Measurements from ENCODE around the gene KIFC3.
A peak's percentile ranks its signal among the peaks of the same experiment; 100 is the strongest.

Gene KIFC3

DNA sequence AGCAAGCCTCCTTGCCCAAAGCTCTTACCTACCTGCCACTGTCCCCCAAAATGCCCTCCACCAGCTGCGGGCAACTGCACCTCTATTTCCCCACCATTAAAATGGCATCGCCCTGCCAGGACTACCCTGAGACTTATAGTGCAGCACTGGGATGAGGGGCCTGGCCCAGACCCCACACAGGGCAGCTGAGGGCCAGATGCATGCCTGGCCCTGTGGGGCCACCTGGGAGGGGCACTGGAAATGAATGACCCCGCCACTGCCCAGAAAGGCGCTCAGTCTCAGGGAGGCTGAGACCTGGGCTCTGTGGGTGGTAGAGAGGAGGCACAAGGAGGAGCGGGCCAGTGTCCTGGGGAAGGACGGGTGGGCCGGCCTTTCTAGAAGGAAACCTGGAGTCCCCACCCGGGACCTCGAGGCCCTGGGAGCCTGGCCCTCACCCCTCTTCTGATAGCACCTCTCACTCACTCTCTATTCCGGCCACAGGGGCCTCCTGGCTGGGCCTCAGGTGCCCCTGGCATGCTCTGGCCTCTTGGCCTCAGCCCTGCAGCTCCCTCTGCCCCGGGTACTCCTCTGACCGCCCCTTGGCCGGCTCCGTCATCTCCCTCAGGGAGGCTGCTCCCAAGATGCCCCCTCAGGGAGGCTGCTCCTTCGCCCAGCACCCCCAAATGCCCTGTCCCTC, 39.8 kb downstream of the KIFC3 start:
- no peak for DNase-seq

DNA sequence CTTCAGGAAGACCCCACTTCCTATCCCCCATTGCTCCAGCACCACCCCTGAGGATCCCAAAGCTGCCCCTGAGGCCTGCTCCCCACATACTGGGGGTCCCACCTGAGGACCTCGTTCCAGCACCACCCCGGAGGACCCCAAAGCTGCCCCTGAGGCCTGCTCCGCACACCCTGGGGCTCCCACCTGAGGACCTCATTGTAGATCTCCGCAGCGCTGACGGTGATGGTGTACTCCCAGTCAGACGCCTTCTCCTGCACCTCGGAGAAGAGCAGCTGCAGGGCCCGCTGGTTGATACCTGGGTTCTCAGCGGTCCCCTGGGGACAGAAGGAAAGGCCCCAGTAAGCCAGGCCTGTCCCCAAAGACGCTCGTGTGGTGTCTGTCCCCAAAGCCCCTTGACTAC, 40.3 kb downstream of the KIFC3 start:
- no peak for DNase-seq

DNA sequence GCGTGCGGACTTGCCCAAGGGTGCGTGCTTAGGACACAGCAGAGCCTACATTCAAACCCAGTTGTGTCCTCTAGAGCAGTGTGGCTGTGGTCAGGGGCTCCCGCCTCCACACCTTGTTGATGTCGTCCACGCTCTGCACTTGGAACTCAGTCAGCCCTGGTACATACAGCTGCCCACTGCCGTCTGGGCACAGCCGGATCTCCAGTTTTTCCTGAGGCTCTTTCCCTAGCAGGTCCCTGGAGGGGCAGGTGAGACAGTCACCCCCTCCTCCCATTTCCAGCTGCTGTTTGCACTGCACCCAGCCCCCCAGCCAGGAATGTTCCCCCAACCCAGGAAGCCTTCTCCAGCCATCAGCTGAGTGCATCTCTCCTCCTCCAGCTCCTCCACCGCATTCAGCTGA, 41.0 kb downstream of the KIFC3 start:
- DNase-seq: no peak

DNA sequence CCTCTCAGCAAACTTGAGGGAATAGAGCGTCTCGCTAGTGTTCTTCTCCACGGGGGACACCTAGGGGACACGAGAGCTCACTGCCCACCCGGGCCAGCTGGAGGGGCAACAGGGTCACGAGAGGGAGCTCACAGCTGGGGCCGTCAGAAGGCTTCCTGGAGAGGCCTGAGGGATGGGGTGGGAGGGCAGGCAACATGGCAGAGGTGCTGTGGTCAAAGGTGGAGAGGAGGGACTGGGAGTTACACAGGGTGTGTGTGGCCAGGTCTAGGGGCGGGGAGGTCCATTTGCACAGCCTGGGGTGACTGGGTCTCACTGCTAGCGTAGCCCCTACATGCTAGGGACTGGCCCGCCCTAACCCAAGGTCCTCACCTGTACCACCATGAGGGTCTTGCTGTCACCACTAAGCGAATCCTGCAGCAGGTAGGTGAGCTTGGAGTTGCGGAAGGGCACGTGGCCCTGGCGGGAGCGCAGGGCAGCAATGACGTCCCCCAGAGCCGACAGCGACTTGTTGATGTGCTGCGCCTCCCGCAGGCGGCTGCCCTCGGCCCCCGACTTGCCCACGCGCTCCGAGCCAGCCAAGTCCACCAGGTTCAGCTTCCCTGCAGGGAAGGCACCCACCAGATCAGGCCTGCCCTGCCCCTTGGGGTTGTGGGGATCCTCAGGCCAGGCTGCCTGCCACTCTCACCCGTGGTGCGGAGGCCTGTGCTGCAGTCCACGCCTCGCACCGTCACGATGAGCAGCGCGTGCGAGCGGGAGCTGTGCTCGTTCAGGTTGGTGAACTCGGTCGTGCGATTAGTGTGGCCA, 41.7 kb downstream of the KIFC3 start:
- no peak for DNase-seq

DNA sequence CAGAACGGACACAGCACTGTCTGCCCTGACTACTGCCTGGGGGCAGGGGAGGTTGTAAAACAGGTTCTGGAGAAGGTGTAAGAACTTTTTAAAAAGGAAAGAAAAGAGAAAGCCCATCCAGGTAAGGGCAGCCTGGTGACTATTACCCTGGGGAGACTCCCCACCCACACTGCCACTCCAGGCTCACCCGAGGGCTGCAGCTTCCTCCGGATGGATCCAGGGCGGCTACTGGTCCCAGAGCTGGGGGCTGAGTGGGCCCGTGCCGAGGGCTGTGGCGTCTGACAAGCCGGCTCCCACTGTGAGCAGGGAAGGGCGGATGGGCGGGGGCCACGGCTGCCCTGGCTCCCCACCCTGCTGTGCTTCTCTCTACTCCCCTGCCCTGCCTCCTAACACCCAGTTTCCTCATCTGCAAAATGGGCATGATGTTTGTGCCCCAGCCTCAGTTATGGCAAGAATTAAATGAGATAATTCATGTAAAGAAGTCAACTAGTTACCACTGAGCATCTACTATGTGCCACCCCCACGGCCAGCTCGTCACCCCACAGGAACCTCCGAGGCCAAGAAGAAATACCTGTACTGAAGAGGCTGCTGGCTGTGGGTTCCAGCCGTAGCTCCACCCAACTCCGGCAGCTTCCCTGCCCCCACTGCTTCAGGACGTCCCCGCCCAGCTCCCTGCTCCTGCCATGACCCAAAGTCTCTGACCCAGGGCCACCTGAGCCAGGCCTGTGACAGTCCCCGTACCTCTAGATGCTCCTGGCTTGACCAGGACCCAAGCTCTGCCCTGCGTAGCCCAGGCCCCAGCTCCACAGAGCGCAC, 42.5 kb downstream of the KIFC3 start:
- DNase-seq: no peak

DNA sequence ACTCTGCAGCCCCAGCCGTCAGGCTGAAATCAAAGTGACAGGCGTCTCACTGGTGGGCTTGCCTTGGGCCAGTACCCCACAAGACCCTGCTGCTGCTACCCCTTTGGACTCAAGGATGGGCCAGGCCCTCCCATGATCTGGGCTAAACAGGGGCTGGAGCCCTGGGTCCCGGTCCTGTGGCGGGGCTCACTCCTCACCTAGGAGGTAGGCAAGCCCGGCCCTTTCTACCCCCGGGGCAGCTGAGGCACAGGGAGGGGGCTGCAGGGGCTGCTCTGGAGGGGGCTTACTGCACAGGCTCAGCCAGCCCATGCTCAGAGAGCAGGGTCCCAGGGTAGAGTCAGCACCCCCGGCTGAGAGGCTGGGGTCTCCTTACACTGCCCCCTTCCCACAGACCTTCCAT, 43.2 kb downstream of the KIFC3 start:
- DNase-seq: no peak

DNA sequence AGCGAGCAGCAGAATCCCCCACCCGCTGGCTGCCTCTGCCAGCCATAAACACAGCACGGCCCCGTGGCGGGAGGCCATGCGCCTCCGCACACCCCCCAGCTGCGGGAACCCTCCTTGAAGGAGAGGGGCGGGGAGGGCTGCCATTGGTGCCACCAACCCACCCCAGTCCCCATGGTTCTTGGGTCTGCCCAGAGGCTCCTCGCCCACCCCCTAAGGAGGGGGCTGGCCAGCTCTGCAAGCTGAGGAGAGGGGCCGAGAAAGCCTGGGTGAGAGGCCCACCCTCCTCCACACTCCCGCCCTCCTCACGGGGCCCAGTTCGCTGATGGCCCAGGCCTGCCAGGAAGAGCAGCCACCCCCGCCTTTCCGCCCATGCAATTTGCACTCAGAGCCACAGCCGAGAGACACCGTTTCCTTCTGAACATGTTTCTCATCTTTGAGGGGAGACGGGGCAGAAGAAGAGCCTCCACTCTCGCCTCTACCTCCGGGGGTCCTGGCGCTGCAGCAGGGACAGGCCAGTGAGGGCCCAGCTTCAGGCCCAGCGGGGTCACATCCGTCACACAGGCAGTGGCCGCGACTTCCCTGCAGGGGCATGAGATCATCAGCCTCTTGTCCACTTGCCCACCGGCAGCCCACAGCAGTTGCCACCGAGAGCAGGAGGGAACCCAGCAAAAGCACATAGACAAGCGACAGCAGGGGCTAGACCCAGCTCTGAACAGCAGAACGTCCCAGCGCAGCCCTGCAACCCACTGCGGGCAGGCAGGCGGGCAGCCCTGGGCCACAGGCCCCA, 43.8 kb downstream of the KIFC3 start:
- DNase-seq: no peak

DNA sequence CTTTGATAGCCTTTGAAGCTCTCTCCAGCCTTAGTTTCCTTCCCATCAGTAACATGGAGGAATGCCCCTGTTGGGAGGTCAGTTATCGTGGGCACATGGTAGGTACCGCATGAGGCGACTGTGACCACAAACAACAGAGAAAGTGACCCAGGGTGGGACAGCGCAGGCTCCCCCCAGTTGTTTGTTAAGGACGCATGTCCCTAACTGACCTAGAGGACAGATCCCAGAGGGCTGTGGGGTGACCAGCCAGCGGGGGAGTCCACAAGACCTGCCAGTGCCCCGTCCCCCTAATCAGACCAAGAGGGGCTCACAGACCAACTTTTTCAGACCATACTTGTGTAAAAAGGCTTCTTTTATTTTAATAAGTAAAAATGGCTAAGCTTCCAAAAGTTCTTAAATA, 44.4 kb downstream of the KIFC3 start:
- DNase-seq: no peak

DNA sequence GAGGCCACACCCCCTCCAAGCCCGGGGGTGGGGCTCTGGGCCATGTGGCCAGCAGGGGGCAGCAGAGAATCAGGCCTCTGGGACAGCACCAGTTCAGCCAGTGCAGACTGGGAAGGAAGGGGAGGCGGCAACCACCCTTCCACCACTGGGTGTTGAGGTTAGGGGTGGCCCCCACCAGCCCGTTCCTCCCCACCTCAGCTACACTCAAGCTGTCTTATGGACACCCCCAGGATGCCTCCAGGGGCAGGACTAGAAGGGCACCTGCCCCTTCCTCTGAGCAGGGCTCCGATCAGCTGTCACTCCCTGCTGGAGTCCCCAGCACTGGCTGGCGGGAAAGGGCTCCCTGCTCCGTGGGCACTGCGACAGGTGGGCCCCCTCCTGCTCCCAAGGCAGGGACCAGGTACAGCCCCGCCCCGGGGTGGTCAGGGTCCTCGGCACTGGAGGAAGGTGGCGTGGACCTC, 44.9 kb downstream of the KIFC3 start:
- DNase-seq: peak; percentile 95

DNA sequence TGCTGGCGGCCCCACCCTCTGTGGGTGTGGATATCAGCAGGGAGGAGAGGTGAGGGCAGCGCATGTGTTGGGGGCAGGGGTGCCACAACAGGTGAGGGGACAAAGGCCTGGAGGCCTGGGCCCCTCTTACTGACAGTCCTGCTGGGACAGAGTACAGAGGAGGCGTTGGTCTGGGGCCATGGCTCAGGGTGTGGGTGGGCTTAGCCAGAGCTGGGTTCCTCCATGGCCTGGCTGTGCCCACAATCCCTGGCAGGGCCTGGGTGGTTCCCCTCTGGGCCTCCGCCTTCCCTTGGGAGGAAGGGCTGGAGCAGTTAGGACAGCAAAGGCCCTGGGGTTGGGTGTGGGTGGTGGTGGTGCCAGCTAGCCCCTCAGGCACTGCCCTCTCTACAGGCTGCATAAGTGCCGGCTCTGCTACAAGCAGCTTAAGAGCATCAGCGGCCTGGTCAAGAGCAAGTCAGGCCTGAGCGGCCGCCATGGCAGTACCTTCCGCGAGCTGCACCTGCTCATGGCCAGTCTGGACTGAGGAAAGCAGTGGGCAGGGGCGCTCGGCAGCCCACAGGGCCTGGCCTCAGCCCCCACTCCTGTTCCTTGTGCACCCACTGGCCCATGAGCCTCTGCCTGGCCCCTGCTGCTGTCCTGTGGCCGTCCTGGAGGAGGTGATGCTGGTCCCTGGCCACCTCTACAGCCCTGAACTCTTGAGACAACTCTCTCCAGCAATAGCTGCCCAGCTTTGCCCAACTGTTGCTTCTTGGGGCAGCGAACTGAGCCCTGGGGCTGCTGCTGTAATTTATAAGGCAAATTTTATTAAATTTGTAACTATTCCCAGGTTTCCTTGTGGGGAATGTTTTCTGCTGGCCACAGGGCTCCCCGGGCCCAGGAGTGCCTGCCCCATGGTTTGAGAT, 45.6 kb downstream of the KIFC3 start:
- DNase-seq: no peak

DNA sequence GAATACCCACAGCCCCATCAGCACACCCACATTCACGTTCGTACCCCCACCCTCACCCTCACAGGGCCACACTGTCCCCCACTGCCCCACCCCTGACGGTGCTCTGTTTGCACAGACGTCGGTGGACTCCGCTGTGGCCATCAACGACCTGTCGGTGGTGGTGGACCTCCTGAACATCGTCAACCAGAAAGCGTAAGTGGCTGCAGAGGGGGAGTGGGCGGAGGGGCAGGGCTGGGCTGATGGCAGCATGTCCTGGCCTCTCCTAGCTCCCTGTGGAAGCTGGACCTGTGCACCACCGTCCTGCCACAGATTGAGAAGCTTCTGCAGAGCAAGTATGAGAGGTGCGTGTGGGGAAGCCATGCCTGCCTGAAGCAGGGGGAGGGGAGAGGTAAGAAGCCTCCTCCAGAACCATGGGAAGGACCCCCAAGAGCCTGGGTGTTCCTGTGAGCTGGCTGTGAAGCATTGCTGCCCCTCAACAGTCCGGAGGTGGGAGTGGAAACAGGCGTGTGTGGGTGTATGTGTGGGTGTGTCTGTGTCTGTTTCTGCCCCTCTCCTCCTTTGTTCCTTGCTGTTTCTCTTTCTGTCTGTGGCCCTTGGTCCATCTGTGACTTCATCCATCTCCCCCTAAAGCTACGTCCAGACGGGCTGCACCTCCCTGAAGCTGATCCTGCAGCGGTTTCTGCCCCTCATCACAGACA, 46.4 kb downstream of the KIFC3 start:
- no peak for DNase-seq

DNA sequence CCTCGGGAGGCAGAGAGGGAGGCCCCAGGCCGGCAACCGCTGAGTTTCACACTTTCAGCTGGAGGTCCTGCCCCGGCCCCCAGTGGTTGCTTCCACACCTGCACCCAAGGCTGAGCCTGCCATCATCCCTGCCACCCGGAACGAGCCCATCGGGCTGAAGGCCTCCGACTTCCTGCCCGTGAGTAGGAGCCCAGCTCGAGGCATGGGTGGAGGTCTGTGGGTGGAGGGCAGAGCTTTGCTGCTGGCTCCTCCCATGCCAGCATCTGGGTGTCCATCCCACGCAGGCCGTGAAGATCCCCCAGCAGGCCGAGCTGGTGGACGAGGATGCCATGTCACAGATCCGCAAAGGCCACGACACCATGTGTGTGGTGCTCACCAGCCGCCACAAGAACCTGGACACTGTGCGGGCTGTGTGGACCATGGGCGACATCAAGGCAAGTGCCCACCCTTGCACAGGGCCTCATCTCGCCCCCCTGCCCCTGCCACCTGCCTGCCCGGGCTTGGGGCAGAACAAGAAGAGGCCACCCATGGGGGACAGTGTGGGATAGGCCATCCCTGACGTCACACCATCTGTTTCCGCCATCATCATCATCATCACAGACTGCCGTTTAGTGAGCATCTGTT, 47.1 kb downstream of the KIFC3 start:
- no peak for DNase-seq

DNA sequence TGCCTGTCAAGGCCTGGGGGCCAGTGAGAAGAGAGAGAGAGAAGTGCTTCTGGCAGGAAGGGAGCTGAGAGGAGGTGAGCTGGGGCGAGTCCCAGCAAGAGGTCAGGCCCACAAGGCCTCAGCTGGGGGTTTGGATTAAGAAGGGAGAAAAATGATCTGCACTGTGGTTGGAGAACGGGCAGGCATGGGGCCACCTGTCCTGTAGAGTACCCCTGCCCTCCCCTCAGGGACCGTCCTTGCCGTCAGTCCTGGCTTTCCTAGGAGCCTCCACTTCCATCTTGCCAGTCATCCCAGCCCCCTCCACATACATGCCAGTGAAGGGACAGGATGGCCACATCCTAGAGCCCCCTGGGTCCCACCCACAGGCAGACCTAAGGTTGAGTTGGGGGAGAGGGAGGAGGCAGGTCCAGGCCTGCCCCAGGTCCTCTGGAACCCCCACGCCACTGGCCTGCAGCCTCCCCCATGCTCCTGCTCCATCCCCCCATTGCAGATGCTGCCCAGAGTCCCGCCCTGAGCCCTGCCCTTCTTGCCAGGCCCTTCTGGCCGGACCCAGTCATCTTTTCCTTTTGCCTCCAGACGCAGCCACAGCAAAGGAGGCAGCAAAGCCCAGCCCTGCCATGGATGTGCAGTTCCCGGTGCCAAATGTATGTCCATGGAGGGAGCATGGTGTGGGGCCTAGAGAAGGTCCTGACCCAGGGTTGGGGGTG, 47.8 kb downstream of the KIFC3 start:
- DNase-seq: no peak

DNA sequence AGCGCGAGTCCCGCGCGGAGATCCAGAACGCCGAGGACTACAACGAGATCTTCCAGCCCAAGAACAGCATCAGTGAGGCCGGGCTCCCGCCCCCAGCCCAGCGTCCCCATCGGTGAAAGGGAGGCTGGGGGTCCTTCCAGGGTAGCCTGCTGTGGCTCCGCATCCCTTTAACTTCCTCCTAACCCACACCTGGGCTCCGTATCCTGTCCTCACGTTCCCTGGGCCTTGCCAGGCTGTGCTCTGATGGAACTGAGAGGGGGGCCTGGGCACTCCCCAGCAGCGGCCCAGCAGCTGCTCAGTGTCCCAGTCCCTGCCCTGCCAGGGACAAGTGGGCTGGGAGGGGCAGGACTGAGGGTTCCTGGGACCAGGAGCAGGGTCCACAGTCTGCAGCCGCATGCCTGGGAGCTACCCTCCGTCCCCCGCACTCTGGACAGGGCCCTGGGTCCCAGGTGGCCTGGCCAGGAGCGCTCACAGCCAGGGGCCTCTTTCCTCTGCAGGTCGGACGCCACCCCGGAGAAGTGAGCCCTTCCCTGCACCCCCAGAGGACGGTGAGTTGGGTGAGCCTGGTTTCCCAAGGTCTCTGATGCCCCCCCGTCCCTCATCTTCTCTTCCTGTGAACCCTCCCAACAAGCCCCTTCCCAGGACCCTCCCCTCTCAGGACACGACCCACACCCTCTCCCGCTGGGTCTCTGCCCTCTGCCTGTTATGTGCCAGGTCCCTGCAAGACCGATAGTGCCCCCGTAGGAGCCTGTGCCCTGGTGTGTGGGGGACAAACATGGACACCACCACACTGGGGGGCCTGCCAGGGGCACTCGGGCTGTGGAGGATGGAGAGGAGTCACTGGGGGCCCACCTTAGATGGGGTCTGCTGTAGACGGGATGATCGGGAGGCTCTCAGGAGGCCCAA, 48.6 kb downstream of the KIFC3 start:
- DNase-seq: no peak

DNA sequence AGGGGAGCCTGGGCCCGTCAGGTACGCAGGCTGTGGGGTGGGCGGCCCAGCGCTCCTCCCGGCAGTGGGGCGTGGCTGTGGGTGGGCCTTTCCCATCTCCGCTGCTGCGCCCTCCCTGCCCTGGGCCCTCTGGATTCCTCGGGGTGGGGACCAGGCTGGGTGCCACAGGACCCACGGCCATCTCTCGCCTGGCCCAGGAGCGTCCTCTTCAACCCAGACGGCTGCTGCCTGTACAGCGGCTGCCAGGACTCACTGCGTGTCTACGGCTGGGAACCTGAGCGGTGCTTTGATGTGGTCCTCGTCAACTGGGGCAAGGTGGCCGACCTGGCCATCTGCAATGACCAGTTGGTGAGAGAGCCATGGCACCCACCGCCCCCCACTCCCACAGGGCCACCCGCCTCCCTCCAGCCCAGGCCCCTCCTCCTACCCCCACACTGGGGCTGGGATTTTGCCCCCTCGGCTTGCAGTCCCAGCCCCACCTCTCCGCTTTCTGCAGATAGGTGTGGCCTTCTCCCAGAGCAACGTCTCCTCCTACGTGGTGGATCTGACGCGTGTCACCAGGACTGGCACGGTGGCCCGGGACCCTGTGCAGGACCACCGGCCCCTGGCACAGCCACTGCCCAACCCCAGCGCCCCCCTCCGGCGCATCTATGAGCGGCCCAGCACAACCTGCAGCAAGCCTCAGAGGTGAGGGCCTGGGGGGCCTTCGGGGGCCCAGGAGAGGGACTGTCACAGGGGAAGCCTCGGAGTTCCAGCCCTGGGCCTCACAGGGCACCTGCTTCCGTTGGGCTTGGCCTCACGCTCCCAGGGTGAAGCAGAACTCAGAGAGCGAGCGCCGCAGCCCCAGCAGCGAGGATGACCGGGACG, 49.5 kb downstream of the KIFC3 start:
- no peak for DNase-seq

DNA sequence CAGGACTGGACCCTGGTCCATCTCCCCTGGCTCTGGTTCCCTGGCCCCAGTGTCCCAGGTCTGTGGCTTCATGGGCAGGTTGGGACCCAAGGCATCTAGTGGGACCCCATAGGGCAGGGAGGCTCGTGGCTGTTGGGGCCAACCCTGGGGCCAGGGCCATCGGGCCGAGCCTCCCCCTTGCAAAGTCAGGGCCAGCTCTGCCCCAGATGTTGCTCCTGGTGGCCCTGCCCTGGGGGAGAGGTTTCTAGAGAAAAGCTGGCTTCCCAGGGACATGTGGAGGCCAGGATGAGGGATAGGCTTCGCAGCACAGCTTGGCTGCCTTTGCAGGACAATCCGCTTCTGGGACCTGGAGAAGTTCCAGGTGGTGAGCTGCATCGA, 50.1 kb downstream of the KIFC3 start:
- no peak for DNase-seq

DNA sequence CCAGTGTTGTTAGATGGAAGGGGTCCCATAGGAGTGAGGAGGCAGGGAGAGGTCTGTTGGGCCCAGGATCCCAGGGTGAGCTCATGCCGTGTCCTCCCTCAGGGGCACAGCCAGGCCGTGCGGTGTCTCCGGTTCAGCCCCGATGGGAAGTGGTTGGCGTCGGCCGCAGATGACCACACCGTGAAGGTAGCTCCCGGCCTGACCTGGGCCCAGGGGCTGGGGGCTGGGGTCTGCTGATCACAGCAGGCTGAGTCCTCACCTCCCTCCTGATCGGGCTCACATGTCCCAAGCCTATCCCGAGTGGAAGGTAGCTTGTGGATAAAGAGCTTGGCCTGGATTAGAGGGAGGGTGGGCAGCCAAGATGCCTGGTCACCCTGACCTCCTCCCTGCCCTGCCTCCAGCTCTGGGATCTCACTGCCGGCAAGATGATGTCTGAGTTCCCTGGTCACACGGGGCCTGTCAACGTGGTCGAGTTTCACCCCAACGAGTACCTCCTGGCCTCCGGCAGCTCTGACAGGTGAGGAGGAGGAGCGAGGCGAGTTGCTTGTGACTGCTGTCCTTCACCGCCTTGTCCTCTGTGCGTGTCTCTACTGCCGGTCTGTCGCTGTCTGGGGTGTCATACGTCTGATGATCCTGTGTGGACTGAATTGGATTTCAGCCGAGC, 50.6 kb downstream of the KIFC3 start:
- DNase-seq: no peak

Measured in activated CD4-positive, CD25-positive, alpha-beta regulatory T cell treated with anti-CD3 and anti-CD28 coated beads, Interleukin-2, amount 50 U/mL, for 72 hours (primary cell).